Subcutaneous adipose tissue (tissue), 4 donors: ENCODE results near the gene CFAP92. TPM values are rescaled to one million over a fixed set of nuclear protein-coding genes. Genes with fewer than 3 reads are reported as not detected.

Experiments used
- CTCF ChIP-seq: fragments of 450-650 bp; IDR thresholded peaks from one replicate; pipeline ENCODE4 v1.5.1; 2016; ENCODE audit warnings: low read depth, mild to moderate bottlenecking, control low read depth, antibody characterized with exemption, moderate library complexity
- total RNA-seq, 4 donors: library from RNA; depleted of rRNA; stranded (reverse); fragments of >200 nt; gene quantifications; one replicate each; pipeline ENCODE4 v1.1.0, GENCODE V29; 2016

Gene CFAP92
- total RNA-seq, 4 donors from 2014 or later, result 0.22 to 1.5 (median 0.90) TPM

- no peak for TF ChIP-seq CTCF
These were observed 37.4 kb downstream of the CFAP92 start for GRCh38 chr3:128956440-128956839.

- no peak for TF ChIP-seq CTCF
These were observed 43.5 kb downstream of the CFAP92 start for GRCh38 chr3:128950223-128950938.

- no peak for TF ChIP-seq CTCF
These were observed 44.7 kb downstream of the CFAP92 start for GRCh38 chr3:128949158-128949557.

GRCh38 chr3:128946411-128946810 lies 47.5 kb downstream of the CFAP92 start:
- TF ChIP-seq CTCF, result no peak

- no peak for TF ChIP-seq CTCF
These were observed 48.0 kb downstream of the CFAP92 start for GRCh38 chr3:128945878-128946175.

GRCh38 chr3:128945041-128945877 lies 48.6 kb downstream of the CFAP92 start:
- TF ChIP-seq CTCF, result no peak

GRCh38 chr3:128942161-128942952 lies 51.5 kb downstream of the CFAP92 start:
- TF ChIP-seq CTCF, result no peak
